MM.1S (cell line): Measurements from ENCODE around the gene PCLAF.

ENCODE experiments used
- DNase-seq: peaks from one replicate; pipeline ENCODE4 v3.0.0-alpha.2; 2015
- H2AFZ ChIP-seq: fragments of 300-600 bp; sonication (generic); 2 replicates; pipeline ENCODE4 v1.6.0; 2016; ENCODE audit warnings: antibody characterized with exemption, low read length
- H3F3A ChIP-seq: fragments of 300-600 bp; sonication (generic); 2 replicates; pipeline ENCODE4 v1.6.1; 2016; ENCODE audit warnings: mild to moderate bottlenecking, antibody characterized with exemption, low read length, moderate library complexity, mixed read lengths; ENCODE audit not compliant: insufficient read depth
- H3K27ac ChIP-seq: fragments of 300-600 bp; sonication (generic); 2 replicates; pipeline ENCODE4 v1.5.1; 2016; ENCODE audit warnings: mild to moderate bottlenecking, low read length
- H3K27me3 ChIP-seq: fragments of 300-600 bp; sonication (generic); replicated peaks from 2 replicates; pipeline ENCODE4 v1.6.0; 2016; ENCODE audit warnings: low read length; ENCODE audit not compliant: insufficient read depth
- H3K36me3 ChIP-seq: fragments of 300-600 bp; sonication (generic); replicated peaks from 2 replicates; pipeline ENCODE4 v1.6.1; 2016; ENCODE audit warnings: mild to moderate bottlenecking, low read length, mixed read lengths; ENCODE audit not compliant: insufficient read depth
- H3K4me1 ChIP-seq: fragments of 300-600 bp; sonication (generic); 2 replicates; pipeline ENCODE4 v1.6.1; 2016; ENCODE audit warnings: low read length, mixed read lengths
- H3K4me2 ChIP-seq: fragments of 300-600 bp; sonication (generic); 2 replicates; pipeline ENCODE4 v1.6.0; 2016; ENCODE audit warnings: low read depth, low read length
- H3K4me3 ChIP-seq: fragments of 300-600 bp; sonication (generic); 2 replicates; pipeline ENCODE4 v1.5.1; 2016; ENCODE audit warnings: low read length, mixed read lengths
- H3K79me2 ChIP-seq: fragments of 300-600 bp; sonication (generic); 2 replicates; pipeline ENCODE4 v1.6.1; 2016; ENCODE audit warnings: mixed run types, low read length, mixed read lengths
- H3K9ac ChIP-seq: fragments of 300-600 bp; sonication (generic); 2 replicates; pipeline ENCODE4 v1.6.1; 2016; ENCODE audit warnings: low read length, mixed read lengths
- H3K9me2 ChIP-seq: fragments of 300-600 bp; sonication (generic); replicated peaks from 2 replicates; pipeline ENCODE4 v1.6.1; 2016; ENCODE audit warnings: mild to moderate bottlenecking, low read length, mixed read lengths; ENCODE audit not compliant: insufficient read depth
- H3K9me3 ChIP-seq: fragments of 300-600 bp; sonication (generic); replicated peaks from 2 replicates; pipeline ENCODE4 v1.6.1; 2016; ENCODE audit warnings: mild to moderate bottlenecking, low read length, mixed read lengths; ENCODE audit not compliant: insufficient read depth
- H4K20me1 ChIP-seq: fragments of 300-600 bp; sonication (generic); 2 replicates; pipeline ENCODE4 v1.6.1; 2016; ENCODE audit warnings: mild to moderate bottlenecking, low read length, moderate library complexity, mixed read lengths; ENCODE audit not compliant: insufficient read depth
- CTCF ChIP-seq: fragments of 300-600 bp; sonication (generic); IDR thresholded peaks from 2 replicates; pipeline ENCODE4 v1.5.1; 2016; ENCODE audit warnings: antibody characterized with exemption, low read length, mixed read lengths
- EZH2 ChIP-seq: fragments of 300-600 bp; sonication (generic); optimal IDR thresholded peaks from 2 replicates; pipeline ENCODE3; 2017; ENCODE audit warnings: low read depth, mild to moderate bottlenecking, antibody characterized with exemption, low read length, mixed read lengths
- EZH2phosphoT487 ChIP-seq: fragments of 300-600 bp; sonication (generic); IDR thresholded peaks from 2 replicates; pipeline ENCODE4 v1.6.1; 2018; ENCODE audit warnings: antibody characterized with exemption, low read length

The PCLAF gene

DNA sequence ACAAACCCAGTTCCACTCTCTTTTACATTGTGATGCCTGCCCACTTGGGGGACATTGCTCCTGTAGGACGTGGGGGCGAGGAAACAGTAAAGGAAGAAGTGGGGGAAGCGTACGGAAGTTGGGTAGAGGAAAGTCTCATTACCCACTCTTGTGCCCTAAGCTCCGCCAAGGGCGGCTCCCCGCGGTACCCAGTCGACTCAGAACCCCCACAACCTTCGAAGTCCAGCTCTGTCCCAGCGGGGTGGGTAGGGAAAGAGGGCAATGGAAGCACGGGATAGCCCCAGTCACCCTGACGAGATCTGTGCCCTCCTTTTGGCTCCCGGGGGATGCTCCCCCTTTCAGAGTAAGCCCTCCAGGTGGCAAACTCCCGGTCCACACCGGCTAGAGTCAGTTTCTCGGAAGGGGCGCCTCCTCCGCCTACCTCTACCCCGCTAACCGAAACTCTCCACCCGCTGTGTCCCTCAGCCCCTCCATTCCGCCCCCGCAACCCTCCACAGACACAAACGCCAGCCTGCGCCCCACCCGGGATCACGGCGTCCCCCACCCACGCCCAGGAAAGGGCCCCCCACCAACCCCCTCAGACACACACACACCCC, 25.8 kb downstream of the PCLAF start:
- peak overlapping the region; percentile 89 for H2AFZ ChIP-seq

GRCh38 chr15:64354688-64355344, 26.4 kb downstream of the PCLAF start:
- TF ChIP-seq EZH2phosphoT487 (no peak), CTCF (no peak)
- Histone ChIP-seq H3K4me3 (peak overlapping the region; percentile 70), H3K79me2 (peaks cover 25% of the 10 kb centered on the region), H3K4me2 (peak overlapping the region; percentile 86), H3K9me3 (no peaks in the 10 kb centered on the region), H4K20me1 (no peaks in the 10 kb centered on the region), H3K27ac (no peak overlapping the region; the same call in 1 of the 2 replicates), H3K4me1 (0 out of 2 replicates have a peak, but pooled peaks cover 7% of the 10 kb centered on the region), H3K36me3 (no peaks in the 10 kb centered on the region), H3K9me2 (no peaks in the 10 kb centered on the region), H3F3A (peaks cover 16% of the 10 kb centered on the region), H3K9ac (peak overlapping the region; percentile 55; the same call in 1 of the 2 replicates), H2AFZ (peak overlapping the region; percentile 89), H3K27me3 (no peaks in the 10 kb centered on the region)
- DNase-seq, result no peak

More for the DNA sequence above, 25.8 kb downstream of the PCLAF start:
- H4K20me1 ChIP-seq, result no peaks in the 10 kb centered on the region
- no peaks in the 10 kb centered on the region for H3K9me3 ChIP-seq
- TF ChIP-seq EZH2 (no peak), EZH2phosphoT487 (no peak), CTCF (no peak)
- peaks cover 16% of the 10 kb centered on the region for H3F3A ChIP-seq
- H3K27me3 ChIP-seq, result no peaks in the 10 kb centered on the region
- peaks cover 25% of the 10 kb centered on the region for H3K79me2 ChIP-seq
- no peaks in the 10 kb centered on the region for H3K9me2 ChIP-seq
- no peak for DNase-seq
- peak overlapping the region; percentile 70 for H3K4me3 ChIP-seq
- no peaks in the 10 kb centered on the region for H3K36me3 ChIP-seq
- H3K4me2 ChIP-seq, result peak overlapping the region; percentile 86
- peak overlapping the region; percentile 55; the same call in 1 of the 2 replicates for H3K9ac ChIP-seq
- peak overlapping the region; percentile 42; the same call in 1 of the 2 replicates for H3K27ac ChIP-seq
- H3K4me1 ChIP-seq, result 0 out of 2 replicates have a peak, but pooled peaks cover 7% of the 10 kb centered on the region

GRCh38 chr15:64351265-64351664, 30.0 kb downstream of the PCLAF start:
- no peaks in the 10 kb centered on the region for H3K9me2 ChIP-seq
- H3K4me3 ChIP-seq, result no peak overlapping the region
- no peaks in the 10 kb centered on the region for H3K27me3 ChIP-seq
- DNase-seq, result no peak
- no peak overlapping the region for H3K27ac ChIP-seq
- H3K36me3 ChIP-seq, result no peaks in the 10 kb centered on the region
- no peak overlapping the region for H2AFZ ChIP-seq
- TF ChIP-seq EZH2phosphoT487 (no peak), EZH2 (no peak), CTCF (no peak)
- H3K9me3 ChIP-seq, result no peaks in the 10 kb centered on the region
- peaks cover 2% of the 10 kb centered on the region for H3F3A ChIP-seq
- H4K20me1 ChIP-seq, result no peaks in the 10 kb centered on the region
- no peak overlapping the region for H3K9ac ChIP-seq
- H3K79me2 ChIP-seq, result peaks cover 30% of the 10 kb centered on the region
- no peak overlapping the region for H3K4me2 ChIP-seq
- 0 out of 2 replicates have a peak, but pooled peaks cover 5% of the 10 kb centered on the region for H3K4me1 ChIP-seq
